Stimulated activated CD8-positive, alpha-beta memory T cell treated with anti-CD3 and anti-CD28 coated beads, Interleukin-7, amount 100 ng/mL, for 24 hours (primary cell): Measurements from ENCODE around the gene FRMD5.
"Not testable (repeated sequence)": the region's sequence is repeated elsewhere in the genome, so short reads cannot be mapped to it uniquely, and the experiment has no call there.

Experiments used
- DNase-seq: peaks from one replicate; pipeline ENCODE4 v3.0.0-alpha.2; 2020; ENCODE audit warnings: low read depth

The FRMD5 gene

DNA sequence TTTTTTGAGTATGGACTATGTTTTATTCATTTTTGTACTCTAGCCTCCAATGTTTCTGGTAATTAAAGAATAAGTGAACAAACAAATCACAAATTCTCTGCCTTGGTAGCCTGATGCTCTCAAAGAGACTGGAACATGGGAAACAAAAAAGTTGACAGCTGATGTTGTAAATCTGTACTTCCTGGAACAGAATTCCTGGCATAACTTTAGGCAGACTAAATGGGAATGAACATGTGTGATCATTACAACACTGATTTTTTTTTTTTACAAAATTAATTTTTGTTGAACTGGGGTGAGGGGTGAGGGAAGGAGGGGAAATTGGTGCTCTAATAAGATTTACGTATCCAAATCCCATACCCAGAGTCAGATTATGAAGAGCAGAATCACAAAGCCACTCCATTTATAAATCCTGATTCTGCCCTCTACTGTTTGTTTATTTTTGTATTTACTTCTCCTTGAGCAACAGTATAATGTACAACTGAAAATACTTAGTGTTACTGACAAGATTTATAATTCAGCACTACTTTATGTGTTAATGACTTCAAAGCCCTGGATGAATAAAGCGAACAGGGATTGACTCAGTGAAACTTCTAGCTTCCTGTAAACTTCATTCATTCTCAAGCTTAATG lies 165.0 kb downstream of the FRMD5 start:
- no peak for DNase-seq

- DNase-seq: no peak
Measured at GRCh38 chr15:44029003-44029402, 166.1 kb downstream of the FRMD5 start.

DNA sequence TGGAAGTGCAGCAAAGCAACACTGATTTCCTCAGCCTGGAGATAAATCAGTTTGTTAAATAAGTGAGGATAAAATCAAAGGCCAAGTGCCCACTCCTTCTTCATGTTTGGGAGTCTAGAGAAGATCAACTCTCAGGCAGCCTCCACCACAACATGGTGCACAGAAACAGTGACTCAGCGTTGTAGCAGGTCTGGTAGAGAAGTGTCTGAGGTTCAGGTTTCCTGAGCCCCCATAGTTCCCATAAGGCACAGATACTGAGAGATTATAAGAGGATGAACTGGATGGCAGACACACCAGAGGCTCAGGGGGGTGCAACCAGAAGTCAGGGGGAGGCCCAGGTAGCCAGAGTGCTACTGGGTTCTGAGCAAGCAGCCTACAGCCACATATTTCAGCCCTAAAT lies 166.7 kb downstream of the FRMD5 start:
- no peak for DNase-seq

- DNase-seq: no peak
Measured at GRCh38 chr15:44024155-44024554, 170.9 kb downstream of the FRMD5 start.

GRCh38 chr15:44023176-44023575 lies 171.9 kb downstream of the FRMD5 start:
- DNase-seq: no peak

- no peak for DNase-seq
Measured at GRCh38 chr15:44018151-44018550, 176.9 kb downstream of the FRMD5 start.

DNA sequence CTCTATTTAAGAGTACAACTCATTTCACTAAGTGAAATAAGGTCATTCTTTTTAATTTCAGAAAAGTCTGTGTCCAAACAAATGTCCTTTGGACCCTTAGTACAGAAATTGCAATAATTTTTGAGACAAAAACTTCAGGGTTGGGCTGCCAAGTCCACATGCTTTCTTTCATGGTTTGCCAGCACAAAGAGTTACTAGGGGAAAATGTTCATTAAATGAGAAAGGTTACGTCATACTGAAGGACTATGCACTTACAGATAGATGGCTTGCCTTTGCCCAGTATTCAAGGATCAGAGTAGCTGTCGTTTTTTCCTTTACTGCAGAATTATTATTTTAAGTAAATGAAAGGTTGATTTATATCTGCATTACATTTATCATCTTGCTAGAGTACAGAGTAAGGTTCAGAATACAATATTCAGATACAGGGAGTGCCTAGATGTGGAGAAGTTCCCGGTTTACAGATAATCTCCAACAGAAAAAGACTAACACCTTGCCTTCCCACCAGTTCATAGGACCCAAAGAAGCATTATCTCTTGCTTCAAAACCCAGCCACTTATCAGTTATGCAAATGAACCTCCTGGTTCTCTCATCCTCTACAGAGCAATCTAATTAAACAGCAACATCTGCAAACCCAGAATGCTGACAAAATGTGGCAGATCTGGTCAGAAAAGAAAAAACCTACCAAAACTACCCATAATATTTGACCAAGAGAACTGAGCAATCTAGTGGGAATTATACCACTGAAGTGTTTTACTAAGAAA lies 179.3 kb downstream of the FRMD5 start:
- no peak for DNase-seq

GRCh38 chr15:44011238-44011854 lies 183.7 kb downstream of the FRMD5 start:
- no peak for DNase-seq

DNA sequence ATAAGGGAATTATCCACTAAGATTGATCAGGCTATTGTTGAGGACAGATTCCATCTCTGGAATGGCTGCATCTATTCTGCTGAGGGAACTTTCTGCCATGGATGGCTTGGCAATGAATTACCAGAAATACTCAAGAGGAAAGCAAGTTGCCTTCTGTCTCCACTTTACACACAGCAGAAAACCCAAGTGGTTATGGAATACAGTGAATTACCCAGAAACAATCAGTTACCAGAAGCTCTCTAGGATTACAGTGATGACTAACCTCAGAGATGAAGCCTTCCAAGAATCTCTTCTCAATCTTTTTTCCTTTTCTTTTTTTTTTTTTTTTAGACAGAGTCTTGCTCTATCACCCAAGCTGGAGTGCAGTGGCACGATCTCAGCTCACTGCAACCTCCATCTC lies 185.0 kb downstream of the FRMD5 start:
- no peak for DNase-seq

GRCh38 chr15:44009038-44009437 lies 186.0 kb downstream of the FRMD5 start:
- no peak for DNase-seq

DNA sequence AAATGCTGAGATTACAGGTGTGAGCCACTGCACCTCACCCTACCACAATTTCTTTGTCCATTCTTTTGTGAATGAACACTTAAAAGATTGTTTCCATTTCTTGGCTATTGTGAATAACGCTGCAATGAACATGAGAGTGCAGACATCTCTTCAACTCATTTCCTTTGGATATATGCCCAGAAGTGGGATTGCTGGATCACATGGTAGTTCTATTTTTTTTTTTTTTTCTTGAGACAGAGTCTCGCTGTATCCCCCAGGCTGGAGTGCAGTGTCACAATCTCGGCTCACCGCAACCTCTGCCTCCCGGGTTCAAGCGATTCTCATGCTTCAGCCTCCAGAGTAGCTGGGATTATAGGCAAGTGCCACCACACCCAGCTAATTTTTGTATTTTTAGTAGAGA lies 194.8 kb downstream of the FRMD5 start:
- not testable (repeated sequence) for DNase-seq

DNA sequence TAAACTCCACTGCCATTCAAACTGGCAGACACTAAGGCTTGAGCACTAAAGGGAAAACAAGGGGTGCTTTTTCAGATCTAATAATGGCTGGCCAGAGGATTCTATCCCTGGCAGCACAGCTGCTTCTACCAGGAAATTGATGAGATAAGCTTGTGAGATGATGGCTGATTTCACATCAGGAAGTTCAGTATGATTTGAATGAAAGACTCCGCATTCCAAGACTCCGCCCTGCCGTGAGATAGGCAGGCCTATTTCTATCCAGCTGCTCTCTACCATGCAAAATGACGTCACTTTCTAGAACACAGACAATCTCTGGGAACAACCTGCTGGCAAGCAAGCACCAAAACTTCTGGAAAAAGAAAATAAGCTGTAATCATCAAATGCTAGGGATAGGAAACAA lies 196.5 kb downstream of the FRMD5 start:
- DNase-seq: no peak

DNA sequence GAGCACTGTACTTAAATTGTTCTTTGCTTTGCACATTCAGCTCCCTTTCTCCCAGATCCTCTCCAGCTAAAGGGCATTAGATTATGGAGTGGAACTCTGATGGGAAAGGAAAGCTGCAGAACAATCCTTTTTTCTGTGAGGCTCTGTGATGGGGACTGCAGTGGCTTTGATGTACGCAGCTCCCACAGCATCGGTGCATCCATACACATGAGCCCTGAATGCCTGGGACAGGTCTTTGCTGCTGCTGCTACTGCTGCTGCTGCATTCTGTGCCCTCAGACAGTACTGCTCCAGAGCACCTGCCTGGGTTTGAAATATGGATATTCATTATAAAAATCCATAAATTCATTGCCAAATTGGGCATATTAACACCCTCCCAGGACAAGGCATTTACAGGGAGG lies 203.9 kb downstream of the FRMD5 start:
- DNase-seq: no peak

GRCh38 chr15:43989938-43990337 lies 205.1 kb downstream of the FRMD5 start:
- no peak for DNase-seq

GRCh38 chr15:43988900-43989299 lies 206.2 kb downstream of the FRMD5 start:
- no peak for DNase-seq

DNA sequence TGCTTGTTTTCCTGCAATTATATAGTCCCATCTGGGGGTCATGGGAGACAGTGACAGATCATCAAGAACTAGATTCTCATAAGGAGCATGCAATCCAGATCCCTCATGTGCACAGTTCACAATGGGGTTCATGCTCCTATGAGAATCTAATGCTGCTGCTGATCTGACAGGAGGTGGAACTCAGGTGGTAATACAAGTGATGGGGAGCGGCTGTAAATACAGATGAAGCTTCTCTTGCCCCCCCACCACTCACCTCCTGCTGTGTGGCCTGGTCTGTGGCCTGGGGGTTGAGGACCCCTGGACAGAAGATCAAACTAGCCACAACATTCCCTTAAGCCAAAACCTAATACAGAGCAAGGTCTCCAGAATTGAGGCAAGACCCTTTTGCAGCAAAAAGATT lies 207.1 kb downstream of the FRMD5 start:
- no peak for DNase-seq

DNA sequence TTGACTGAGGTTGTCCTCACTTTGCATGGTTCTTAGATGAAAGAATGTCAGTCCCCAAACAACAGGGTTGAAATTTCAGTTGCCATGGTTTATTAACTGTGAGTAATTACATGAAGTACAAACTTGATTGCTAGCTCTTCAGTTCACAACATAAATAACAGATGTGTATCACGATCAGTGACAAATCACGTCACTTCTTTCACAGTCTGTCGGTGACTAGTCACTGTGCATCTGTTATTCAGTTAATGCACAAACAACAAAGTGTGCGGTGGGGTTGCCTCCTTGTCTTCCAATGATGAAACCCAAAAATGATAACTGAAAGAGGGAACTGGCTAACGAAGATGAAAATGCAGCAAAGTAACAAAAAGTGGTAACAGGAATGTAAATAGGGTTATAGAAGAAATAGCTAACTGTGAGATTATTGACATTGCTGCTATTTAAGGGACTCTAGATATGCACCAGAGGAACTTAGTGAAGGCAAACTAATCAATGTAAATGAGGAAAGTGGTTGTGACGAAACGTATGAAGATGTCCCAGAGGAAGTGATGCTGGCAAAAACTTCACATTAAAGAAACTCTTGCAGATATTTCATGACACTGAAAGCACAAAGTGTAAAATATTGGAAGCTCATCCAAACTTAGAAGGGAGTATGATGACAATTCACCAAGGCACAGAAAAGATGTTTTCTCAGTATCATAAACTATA lies 208.9 kb downstream of the FRMD5 start:
- DNase-seq: no peak

- DNase-seq: no peak
Measured at GRCh38 chr15:43981576-43981975, 213.5 kb downstream of the FRMD5 start.

DNA sequence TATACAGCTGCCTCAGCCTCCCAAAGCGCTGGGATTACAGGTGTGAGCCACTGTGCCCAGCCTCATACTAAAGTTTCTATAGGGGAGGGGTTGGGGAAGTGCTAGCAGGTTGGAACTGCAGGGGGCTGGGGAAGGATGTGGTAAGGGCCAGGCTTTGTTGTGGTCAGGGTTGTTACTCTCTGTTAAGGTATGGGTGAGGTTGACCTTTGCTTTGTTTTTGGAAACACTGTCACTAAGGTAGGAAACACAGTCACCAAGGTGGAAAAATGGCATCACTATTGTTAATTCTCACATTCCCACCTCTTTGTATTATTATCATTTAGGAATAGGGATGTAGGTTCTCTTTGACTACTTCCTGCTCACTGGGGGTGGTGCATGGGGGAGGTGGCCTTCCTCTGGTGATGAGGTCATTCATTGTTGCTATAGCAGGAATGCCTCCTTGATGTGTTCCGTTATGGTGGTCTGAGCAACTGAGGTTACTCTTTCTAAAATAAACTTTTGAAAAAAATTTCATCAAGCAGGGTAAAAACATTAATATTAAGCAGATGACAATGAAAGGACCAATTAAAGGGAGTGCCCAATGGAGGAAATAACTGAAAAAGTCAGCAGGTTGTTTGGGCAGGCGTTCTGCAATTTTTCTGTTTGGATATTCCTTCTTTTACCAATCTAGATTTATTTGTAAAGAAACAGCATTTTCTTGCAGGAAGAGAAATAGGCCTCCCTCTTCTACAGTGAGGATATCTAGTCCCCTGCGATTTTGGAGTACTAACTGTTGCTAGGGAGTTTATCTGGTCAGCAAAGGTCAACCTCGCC lies 217.8 kb downstream of the FRMD5 start:
- DNase-seq: no peak

DNA sequence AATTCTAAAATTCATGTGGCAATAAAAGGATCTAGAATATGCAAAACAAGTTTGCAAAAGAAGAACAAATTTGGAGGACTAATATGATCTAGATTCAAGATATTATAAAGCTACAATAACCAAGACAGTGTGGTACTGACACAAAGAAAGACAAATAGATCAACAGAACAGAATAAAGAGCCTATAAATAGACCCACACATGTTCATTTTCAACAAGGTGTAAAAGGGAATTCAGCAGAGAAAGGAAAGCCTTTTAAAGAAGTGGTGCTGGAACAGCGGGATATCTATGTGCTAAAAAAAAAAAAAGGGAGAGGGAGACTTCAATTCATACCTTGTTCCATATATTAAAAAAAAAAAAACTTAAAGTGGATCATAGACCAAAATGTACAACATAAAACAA lies 219.3 kb downstream of the FRMD5 start:
- DNase-seq: no peak

DNA sequence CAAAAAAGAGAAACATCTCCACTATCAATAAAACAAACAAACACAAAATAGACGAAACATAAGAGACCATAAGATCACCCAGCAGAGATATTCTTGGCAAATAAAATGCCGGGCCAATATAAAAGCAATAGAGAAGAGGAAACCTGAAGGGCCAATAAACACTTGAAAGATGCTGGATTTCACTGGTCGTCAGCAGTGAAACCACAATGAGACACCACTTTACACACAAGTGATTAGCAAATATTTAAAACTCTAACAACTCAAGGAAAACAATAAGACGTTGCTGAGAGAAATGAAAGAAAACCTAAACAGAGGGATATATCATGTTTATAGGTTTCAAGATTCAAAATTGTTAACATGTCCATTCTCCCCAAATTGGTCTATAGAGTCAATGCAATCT lies 219.7 kb downstream of the FRMD5 start:
- no peak for DNase-seq

DNA sequence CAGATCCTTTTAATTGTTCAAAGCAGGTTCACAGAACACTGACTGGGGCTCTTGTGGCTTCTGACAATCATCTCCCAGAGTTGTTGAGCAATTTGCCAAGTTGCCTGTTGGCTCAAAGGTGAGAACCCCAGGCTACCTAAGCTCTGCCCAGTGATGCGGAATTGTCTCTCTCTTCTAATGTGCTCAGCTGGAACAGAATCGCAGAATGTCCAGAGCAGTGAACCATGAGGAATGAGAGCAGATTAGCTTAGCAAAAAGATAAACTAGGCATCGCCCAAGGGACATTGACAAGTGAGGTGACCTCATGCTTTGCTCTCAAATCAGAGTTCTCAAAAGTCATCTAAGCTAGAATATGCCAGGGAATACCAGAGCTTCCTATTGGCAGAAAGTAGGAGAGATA lies 220.2 kb downstream of the FRMD5 start:
- no peak for DNase-seq
